ENCODE data around the gene OR7A10. TPM values are rescaled to one million over a fixed set of nuclear protein-coding genes. Genes with fewer than 3 reads are reported as not detected.

Gene OR7A10
- total RNA-seq, 4 donors from 2014 or later, result not detected

DNA sequence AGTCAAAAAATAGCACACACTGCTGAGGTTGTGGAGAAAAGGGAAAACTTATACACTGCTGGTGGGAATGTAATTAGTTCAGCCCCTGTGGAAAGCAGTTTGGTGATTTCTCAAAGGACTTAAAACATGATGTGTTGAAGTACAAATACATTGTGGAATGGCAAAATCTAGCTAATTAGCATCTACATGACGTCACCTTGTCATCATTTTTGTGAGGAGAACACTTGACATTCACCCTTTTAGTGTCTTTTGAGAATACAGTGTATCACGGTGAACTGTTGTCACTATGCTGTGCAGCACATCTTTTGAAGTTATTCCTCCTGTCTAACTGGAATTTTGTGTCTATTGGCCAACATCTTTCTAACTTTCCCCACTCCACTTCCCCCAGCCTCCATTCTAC lies 5.6 kb downstream of the OR7A10 start:
- TF ChIP-seq, protein P1, sequence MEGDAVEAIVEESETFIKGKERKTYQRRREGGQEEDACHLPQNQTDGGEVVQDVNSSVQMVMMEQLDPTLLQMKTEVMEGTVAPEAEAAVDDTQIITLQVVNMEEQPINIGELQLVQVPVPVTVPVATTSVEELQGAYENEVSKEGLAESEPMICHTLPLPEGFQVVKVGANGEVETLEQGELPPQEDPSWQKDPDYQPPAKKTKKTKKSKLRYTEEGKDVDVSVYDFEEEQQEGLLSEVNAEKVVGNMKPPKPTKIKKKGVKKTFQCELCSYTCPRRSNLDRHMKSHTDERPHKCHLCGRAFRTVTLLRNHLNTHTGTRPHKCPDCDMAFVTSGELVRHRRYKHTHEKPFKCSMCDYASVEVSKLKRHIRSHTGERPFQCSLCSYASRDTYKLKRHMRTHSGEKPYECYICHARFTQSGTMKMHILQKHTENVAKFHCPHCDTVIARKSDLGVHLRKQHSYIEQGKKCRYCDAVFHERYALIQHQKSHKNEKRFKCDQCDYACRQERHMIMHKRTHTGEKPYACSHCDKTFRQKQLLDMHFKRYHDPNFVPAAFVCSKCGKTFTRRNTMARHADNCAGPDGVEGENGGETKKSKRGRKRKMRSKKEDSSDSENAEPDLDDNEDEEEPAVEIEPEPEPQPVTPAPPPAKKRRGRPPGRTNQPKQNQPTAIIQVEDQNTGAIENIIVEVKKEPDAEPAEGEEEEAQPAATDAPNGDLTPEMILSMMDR (IDR thresholded peaks at IDR 0.05; ENCODE audit: low read depth), result no peak

- TF ChIP-seq, protein P1 (IDR thresholded peaks at IDR 0.05; ENCODE audit: low read depth), result no peak
Observed at GRCh38 chr19:14840206-14840605, 8.5 kb downstream of the OR7A10 start.

GRCh38 chr19:14837391-14837790 lies 11.3 kb downstream of the OR7A10 start:
- TF ChIP-seq, protein P1 (IDR thresholded peaks at IDR 0.05; ENCODE audit: low read depth), result no peak

GRCh38 chr19:14835011-14835410 lies 13.7 kb downstream of the OR7A10 start, which contains the start of the genes OR7A5 and OR7C1:
Gene OR7A5, minus strand, starts transcription at chr19:14835185. Its CDS starts 6,944 bp downstream, at chr19:14828241.
Gene OR7C1, minus strand, starts transcription at chr19:14835185. Its CDS starts 35,049 bp downstream, at chr19:14800136.
- TF ChIP-seq, protein P1 (IDR thresholded peaks at IDR 0.05; ENCODE audit: low read depth), result no peak

DNA sequence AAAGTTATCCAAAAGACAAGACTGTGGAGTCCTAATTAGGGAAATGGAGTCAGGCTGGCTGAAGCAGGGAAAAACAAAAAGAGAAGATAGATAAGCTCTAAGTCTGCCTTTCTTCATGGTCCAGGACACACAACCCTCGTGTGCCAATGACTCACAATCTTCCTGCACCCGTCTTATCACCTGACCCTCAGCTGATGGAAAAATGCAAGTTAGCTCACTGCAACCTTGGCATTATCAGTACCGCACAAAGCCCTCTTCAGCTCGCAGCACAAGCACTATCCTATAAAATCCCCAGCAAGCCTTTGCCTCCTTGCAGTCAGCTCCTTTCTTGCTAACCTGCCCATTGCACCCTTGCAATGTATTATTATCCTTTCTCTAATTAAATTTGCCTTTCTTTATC lies 18.0 kb downstream of the OR7A10 start:
- TF ChIP-seq, protein P1 (IDR thresholded peaks at IDR 0.05; ENCODE audit: low read depth), result no peak

- TF ChIP-seq, protein P1 (IDR thresholded peaks at IDR 0.05; ENCODE audit: low read depth), result no peak
Observed at GRCh38 chr19:14826006-14826405, 22.7 kb downstream of the OR7A10 start.

DNA sequence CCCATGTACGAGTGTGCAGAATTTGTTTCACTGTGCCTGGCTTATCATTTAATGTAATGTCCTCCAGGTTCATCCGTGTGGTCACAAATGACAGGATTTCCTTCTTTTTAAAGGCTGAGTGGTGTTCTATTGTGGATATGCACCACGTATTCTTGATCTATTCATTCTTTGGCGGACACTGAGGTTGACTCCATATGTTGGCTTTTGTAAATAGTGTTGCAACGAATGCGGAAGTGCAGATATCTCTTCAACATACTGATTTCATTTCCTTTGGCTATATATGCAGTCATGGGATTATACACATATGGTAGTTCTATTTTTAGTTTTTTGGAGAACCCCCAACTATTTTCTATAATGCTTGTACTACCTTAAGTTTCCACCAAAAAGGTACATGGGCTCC lies 26.8 kb downstream of the OR7A10 start:
- TF ChIP-seq, protein P1 (IDR thresholded peaks at IDR 0.05; ENCODE audit: low read depth), result no peak

All from subcutaneous adipose tissue (tissue), 4 donors.